Tibial artery (tissue), 4 donors: ENCODE results near the gene IL15RA.

ENCODE experiments used
- DNase-seq, 2 donors: peaks; one replicate each; pipeline ENCODE4 v3.0.0-alpha.2; 2019
- H3K27ac ChIP-seq, 2 donors: fragments of 200-600 bp; sonication (generic) in 1 of 2; 1 replicate in 1 of 2; 2 replicates in 1 of 2; pipeline ENCODE4 v1.5.1; 2018 to 2019; ENCODE audit warnings: mild to moderate bottlenecking in 1 of 2
- H3K27me3 ChIP-seq, 2 donors: fragments of 200-600 bp; sonication (generic) in 1 of 2; one replicate each; pipeline versions ENCODE4 v1.5.1 to v1.6.0; 2016 to 2019
- H3K36me3 ChIP-seq, 3 donors: fragments of 200-600 bp; sonication (generic) in 2 of 3; one replicate each; pipeline ENCODE4 v1.5.1; 2016 to 2019; ENCODE audit warnings: mild to moderate bottlenecking in 2 of 3
- H3K4me1 ChIP-seq, 4 donors: fragments of 200-600 bp; sonication (generic) in 2 of 4; 1 replicate in 3 of 4; 2 replicates in 1 of 4; pipeline ENCODE4 v1.5.1; 2016 to 2019
- H3K4me3 ChIP-seq, 2 donors: fragments of 200-600 bp; sonication (generic) in 1 of 2; 1 replicate in 1 of 2; 2 replicates in 1 of 2; pipeline ENCODE4 v1.5.1; 2018 to 2019; ENCODE audit warnings: mild to moderate bottlenecking in 2 of 2
- H3K9me3 ChIP-seq, 3 donors: fragments of 200-600 bp; sonication (generic) in 1 of 3; one replicate each; pipeline ENCODE4 v1.5.1; 2016 to 2019
- CTCF ChIP-seq, 2 experiments: fragments of 200-600 bp in 1 of 2; fragments of 450-650 bp in 1 of 2; IDR thresholded peaks; one replicate each; pipeline ENCODE4 v1.5.1; 2017 to 2019; ENCODE audit warnings: antibody characterized with exemption in 2 of 2, mild to moderate bottlenecking in 1 of 2, moderate library complexity in 1 of 2
- intact Hi-C: fragments of 100-400 bp; cut with DNase I; formaldehyde crosslinking; loops from one replicate; pipeline ENCODE4 v1.15.0; 2023; ENCODE audit warnings: low total_unique reads

The IL15RA gene

DNA sequence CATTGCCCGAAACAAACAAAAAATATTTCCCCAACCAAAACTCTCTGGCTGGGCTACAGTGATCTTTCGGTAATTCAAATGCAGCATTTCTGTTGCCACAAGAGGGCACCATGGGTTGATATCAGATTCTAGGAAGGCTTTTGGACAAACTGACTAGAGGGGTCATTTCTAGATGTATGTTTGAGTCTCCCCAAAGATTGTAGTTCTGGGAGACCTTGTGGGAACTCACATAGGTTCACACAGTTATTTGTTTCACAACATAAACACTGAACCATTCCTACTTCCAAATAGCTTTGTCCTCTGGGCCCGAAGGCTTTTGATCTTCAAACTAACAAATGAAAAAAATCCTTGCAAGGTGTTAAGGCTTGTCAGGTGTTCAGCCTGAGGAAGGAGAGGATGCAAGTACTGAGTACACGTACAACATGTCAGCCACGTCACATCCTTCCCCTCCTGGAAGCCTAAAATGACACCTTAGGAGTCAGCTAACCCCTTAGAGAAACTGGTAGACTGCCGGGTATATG is 37.0 kb upstream of the IL15RA start:
- peaks cover 0 to 3% (median 0%) of the 10 kb centered on the region in 4 donors for H3K4me1 ChIP-seq
- H3K27me3 ChIP-seq, result no peaks in the 10 kb centered on the region
- TF ChIP-seq CTCF (IDR thresholded peaks at IDR 0.05), result peak; percentile 63 to 67
- intact Hi-C loops, result no loop called here
- DNase-seq, result peak in 1 of 2 donors; percentile 84
- no peaks in the 10 kb centered on the region for H3K36me3 ChIP-seq
- no peak overlapping the region for H3K4me3 ChIP-seq
- no peak overlapping the region for H3K27ac ChIP-seq
- no peaks in the 10 kb centered on the region for H3K9me3 ChIP-seq

- DNase-seq, result no peak
- intact Hi-C loops, result no loop called here
- TF ChIP-seq CTCF (IDR thresholded peaks at IDR 0.05), result no peak
These were observed 36.3 kb upstream of the IL15RA start for GRCh38 chr10:6013413-6014192.

DNA sequence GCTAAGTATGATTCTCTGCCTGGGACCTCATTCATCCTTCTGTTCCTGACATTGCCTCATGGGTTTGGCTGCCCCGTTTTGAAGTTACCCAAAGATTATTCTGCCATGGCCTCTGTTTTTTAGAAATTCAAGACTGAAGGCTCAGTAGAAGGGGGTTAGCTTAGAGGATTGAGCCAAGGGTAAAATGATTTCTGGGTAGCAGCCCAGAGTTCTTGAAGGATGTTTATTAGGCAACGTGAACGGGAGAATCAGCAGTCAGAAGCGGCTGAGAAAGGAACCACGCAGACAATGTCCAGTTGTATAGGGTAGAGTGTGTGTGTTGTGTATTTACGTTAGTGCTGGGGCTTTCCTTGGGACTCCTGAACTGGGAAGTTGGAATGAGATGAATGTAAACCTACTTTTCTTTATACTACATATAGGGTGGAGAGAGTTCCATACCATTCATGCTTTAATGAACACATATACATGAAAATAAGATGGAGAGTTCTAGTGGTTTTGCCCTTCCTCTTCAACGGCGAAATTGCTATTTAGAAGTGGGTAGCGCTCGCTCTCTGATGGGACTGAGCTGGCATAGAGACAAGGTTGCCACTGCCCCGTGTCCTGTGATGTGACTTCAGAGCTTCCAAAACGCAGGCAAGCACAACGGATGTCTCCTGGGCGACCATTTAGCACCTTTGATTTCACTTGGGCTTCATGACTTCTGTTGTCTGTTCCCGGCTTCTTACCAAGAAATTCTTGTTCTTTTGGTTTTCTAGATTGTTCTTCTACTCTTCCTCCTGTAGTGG is 35.0 kb upstream of the IL15RA start:
- Histone ChIP-seq H3K9me3 (peaks cover 0 to 5% (median 0%) of the 10 kb centered on the region in 3 donors), H3K4me3 (no peak overlapping the region), H3K27me3 (no peaks in the 10 kb centered on the region), H3K27ac (no peak overlapping the region), H3K36me3 (no peaks in the 10 kb centered on the region), H3K4me1 (peaks cover 0 to 3% (median 0%) of the 10 kb centered on the region in 4 donors)
- no peak for TF ChIP-seq CTCF (IDR thresholded peaks at IDR 0.05)
- no peak for DNase-seq
- intact Hi-C loops, result no loop called here

More at GRCh38 chr10:6013413-6014192, 36.3 kb upstream of the IL15RA start:
- no peak overlapping the region for H3K27ac ChIP-seq
- H3K4me3 ChIP-seq, result no peak overlapping the region
- H3K9me3 ChIP-seq, result no peaks in the 10 kb centered on the region
- no peaks in the 10 kb centered on the region for H3K27me3 ChIP-seq
- no peaks in the 10 kb centered on the region for H3K36me3 ChIP-seq
- peaks cover 0 to 3% (median 0%) of the 10 kb centered on the region in 4 donors for H3K4me1 ChIP-seq

DNA sequence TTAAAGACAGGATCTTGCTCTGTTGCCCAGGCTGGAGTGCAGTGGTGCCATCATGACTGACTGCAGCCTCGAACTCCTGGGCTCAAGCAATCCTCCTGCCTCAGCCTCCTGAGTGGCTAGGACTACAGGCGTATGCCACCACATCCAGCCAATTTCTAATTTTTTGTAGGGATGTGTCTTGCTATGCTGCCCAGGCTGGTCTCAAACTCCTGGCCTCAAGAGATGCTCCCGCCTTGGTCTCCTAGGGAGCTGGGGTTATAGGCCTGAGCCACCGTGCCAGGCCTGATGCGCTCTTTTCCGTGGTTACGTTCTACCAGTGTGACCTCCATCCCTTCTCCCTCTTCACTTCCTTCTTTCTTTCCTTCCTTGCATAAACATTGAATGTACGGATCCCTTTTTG is 34.2 kb upstream of the IL15RA start:
- no peak for TF ChIP-seq CTCF (IDR thresholded peaks at IDR 0.05)
- Histone ChIP-seq H3K4me1 (peaks cover 0 to 3% (median 0%) of the 10 kb centered on the region in 4 donors), H3K4me3 (no peak overlapping the region), H3K36me3 (no peaks in the 10 kb centered on the region), H3K27ac (no peak overlapping the region), H3K9me3 (peaks cover 0 to 8% (median 2%) of the 10 kb centered on the region in 3 donors), H3K27me3 (no peaks in the 10 kb centered on the region)
- DNase-seq, result no peak
- intact Hi-C loops, result no loop called here

- H3K9me3 ChIP-seq, result peaks cover 0 to 8% (median 2%) of the 10 kb centered on the region in 3 donors
- H3K4me3 ChIP-seq, result no peak overlapping the region
- intact Hi-C loops, result no loop called here
- DNase-seq, result no peak
- peaks cover 0 to 3% (median 0%) of the 10 kb centered on the region in 4 donors for H3K4me1 ChIP-seq
- TF ChIP-seq CTCF (IDR thresholded peaks at IDR 0.05), result no peak
- no peak overlapping the region for H3K27ac ChIP-seq
- H3K27me3 ChIP-seq, result no peaks in the 10 kb centered on the region
- H3K36me3 ChIP-seq, result no peaks in the 10 kb centered on the region
These were observed 33.2 kb upstream of the IL15RA start for GRCh38 chr10:6010569-6010968.
